Inferior parietal cortex (tissue), 1 donor: ENCODE measurements around the gene SMIM7.
"Not testable (repeated sequence)": the region's sequence is repeated elsewhere in the genome, so short reads cannot be mapped to it uniquely, and the experiment has no call there.

ENCODE experiments used
- DNase-seq: peaks from one replicate; pipeline ENCODE4 v3.0.0-alpha.2; 2016; ENCODE audit errors: extremely low spot score

SMIM7 gene

GRCh38 chr19:16659832-16660708 lies at the start of gene SMIM7:
Gene SMIM7, minus strand, starts transcription at chr19:16660144. Its CDS starts 34 bp downstream, at chr19:16660110.
- DNase-seq, result peak; percentile 99

DNA sequence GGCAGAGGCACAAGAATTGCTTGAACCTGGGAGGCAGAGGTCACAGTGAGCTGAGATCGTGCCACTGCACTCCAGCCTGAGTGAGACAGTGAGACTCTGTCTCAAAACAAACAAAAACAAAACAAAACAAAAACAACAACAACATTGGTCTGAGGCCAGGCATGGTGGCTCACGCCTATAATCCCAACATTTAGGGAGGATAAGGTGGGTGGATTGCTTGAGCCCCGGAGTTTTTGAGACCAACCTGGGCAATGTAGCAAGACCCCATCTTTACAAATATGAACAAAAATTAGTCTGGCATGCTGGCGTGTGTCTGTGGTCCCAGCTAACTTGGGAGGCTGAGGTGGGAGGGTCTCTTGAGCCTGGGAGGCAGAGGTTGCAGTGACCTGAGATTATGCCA lies 43.7 kb upstream of the SMIM7 start:
- no peak for DNase-seq

DNA sequence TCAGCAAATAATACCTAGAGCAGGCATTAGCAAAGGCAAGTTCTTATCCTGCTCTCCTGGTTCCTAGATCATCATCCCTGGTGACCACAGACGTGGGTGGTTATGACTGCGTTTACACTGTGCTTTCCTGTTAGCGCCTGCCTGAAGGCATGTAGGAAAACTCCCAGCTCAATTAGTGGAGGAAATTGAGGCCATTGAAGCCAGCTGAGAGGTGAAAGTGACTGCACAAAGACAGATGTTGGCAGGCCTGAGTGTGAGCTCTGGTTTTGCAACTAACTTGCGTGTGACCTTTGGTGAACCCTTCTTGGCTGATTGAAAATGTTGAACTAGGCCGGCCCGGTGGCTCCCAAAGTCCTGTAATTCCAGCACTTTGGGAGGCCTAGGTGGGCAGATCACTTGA lies 42.2 kb upstream of the SMIM7 start:
- DNase-seq, result no peak

DNA sequence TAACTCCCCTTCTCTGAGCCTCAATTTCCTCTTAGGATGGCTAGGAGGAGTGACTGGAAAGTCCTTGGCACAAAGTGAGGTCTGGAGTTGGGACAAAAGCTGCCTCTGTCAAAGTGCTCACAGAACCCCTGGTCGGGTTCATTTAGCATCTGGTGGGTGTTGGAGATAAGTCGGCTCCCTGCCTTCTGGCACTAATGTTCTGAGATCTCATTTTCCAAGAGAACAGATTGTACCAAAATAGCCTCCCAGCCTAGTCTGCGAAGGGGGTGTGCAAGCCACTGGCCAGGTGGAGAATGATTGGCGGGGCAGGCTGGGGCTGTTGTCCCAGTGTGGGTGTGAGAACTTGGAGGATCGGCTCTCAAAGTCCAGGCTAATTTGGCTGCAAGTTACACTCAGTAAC lies 39.0 kb upstream of the SMIM7 start:
- no peak for DNase-seq

GRCh38 chr19:16688084-16688483 lies 28.1 kb upstream of the SMIM7 start:
- DNase-seq, result no peak

- no peak for DNase-seq
These were observed 24.3 kb upstream of the SMIM7 start for GRCh38 chr19:16684216-16684615.

DNA sequence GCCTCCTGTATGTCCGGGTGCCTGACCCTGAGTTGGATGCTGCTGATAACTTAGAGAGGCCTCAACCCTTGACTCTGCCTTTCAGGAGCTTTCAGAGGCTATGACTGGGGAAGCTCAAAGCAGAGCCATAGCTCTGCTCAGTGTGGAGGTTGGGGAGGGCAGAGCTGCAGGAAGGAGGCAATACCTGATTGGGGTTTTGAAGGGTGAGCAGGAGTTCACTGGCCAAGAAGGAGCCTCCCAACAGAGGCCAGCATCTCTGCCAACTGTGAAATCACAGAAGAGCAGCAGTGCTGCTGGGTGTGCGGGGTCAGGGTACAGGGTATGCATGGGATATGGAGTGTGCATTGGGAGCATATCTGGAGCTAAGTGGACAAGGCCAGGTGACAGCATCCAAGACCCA lies 22.6 kb upstream of the SMIM7 start:
- no peak for DNase-seq

DNA sequence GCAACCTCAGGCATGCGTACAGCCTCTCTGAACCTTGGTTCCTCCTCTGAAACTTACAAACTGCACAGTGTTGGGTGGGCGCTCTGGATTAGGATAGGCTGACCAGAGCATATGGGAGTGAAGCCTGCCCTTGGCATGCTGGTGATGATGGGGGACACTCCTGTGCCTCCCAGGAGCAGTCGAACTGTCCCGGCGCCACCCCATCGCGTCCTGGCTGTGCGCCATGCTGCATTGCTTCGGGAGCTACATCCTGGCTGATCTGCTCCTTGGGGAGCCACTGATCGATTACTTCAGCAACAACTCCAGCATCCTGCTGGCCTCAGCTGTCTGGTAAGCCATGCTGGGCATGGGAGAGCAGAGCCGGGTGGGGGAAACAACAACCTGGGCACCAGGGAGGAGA lies 19.9 kb upstream of the SMIM7 start:
- DNase-seq, result no peak

DNA sequence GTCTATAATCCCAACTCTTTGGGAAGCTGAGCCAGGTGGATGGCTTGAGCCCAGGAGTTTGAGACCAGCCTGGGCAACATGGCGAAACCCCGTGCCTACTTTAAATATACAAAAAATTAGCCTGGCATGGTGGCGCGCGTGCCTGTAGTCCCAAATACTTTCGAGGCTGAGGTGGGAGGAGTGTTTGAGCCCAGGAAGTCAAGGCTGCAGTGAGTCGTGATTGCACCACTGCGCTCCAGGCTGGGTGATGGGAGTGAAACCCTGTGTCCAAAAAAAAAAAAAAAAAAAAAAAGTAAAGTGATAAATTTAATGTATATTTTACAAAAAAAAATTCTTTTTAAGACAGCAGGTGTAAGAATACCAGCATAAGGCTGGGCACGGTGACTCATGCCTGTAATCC lies 18.6 kb upstream of the SMIM7 start:
- DNase-seq, result no peak

DNA sequence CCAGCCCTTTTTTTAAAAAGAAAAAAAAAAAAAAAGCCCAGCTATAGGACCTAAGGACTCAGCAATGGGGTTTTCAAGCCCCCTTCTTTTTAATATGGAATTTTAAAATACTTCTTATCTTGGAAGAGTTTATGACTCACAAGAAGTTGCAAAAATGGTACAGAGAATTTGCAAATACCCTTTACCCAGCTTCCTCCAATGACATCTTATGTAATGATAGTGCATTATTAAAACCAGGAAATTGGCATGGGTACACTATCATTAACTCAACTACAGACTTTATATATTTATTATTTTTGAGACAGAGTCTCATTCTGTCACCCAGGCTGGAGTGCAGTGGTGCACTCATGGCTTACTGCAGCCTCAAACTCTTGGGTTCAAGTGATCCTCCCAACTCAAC lies 17.1 kb upstream of the SMIM7 start:
- DNase-seq, result no peak

DNA sequence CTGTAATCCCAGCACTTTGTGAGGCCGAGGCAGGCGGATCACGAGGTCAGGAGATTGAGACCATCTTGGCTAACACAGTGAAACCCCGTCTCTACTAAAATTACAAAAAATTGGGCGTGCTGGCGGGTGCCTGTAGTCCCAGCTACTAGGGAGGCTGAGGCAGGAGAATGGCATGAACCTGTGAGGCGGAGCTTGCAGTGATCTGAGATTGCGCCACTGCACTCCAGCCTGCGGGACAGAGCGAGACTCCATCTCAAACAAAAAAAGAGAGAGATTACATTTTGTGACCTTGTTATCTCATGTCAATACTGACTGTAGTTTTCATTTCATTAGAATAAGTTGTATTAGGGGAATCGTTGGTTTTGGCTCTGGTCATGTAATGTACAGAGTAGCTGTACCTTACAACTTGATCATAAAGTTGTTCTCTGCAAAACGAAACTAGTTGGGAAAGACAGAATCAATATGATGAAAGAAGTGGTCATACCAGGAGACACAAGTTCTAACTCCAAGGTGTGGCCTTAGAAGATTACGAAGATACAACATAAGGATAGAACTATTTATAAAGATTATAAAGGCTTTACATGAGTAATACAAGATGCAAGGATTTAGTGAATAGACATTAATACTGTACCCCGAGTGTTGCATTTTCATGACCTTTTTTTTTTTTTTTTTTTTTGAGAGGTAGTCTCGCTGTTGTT lies 16.3 kb upstream of the SMIM7 start:
- no peak for DNase-seq

DNA sequence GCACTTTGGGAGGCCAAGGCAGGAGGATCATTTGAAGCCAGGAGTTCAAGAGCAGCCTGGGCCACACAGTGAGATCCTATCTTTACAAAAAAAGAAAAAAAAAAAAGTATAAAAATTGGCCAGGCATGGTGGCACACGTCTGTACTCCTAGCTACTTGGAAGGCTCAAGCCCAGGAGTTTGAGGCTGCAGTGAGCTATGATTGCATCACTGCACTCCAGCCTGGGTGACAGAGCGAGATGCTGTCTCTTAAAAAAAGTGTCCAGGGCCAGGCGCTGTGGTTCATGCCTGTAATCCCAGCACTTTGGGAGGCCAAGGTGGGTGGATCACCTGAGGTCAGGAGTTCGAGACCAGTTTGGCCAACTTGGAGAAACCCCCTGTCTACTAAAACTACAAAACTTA lies 13.9 kb upstream of the SMIM7 start:
- not testable (repeated sequence) for DNase-seq

GRCh38 chr19:16673231-16673630 lies 13.3 kb upstream of the SMIM7 start:
- no peak for DNase-seq

DNA sequence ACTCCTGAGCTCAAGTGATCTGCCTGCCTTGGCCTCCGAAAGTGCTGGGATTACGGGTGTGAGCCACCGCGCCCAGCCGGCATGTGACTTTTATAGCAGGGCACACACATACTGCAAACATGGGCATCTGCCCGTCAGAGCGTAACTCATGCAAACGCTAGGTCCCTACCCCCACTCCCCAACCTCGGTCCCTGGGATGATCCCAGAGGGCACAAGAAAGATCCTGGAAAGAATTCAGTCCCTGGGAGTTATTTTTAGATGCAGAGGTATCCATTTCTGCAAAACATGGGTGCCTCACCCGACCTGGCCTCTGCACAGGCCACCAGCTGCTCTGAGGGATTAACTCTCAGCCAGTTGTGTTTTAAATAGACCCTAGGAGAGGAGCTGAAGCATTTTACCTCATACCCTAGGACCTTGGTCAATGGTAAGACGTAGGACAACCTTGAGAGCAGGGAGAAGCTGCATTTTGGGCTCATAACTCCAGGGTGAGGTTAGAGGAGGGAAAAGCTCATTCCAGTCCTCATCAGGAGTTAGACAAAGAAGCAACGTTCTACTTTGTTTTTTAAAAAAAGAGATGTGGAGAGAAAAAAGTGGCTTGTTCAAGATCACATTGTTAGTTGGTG lies 11.8 kb upstream of the SMIM7 start:
- DNase-seq, result no peak

DNA sequence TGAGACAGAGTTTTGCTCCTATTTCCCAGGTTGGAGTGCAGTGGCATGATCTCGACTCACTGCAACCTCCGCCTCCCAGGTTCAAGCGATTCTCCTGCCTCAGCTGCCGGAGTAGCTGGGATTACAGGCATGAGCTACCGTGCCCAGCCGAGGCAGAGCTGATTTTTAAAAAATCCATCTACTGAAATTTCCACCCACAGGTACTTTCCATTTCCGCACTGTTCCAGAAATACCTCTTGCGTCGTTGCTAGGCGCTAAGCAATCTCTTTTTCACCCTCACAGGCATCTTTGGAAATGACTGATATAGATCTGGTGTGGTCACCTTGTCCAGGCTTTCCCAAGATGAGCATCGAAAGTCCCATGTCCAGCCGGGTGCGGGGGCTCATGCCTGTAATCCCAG lies 10.3 kb upstream of the SMIM7 start:
- DNase-seq, result peak; percentile 29

DNA sequence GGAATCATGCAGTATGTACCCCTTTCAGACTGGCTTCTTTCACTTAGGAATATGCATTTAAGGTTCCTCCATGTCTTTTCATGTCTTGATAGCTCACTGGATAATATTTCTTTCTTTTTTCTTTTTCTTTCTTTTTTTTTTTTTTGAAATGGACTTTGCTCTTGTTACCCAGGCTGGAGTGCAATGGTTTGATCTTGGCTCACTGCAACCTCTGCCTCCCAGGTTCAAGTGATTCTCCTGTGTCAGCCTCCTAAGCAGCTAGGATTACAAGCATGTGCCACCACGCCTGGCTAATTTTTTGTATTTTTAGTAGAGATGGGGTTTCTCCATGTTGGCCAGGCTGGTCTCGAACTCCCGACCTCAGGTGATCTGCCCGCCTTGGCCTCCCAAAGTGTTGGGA lies 8.8 kb upstream of the SMIM7 start:
- not testable (repeated sequence) for DNase-seq

GRCh38 chr19:16668176-16668575 lies 8.2 kb upstream of the SMIM7 start:
- DNase-seq, result no peak

GRCh38 chr19:16661480-16662034 lies 1.6 kb upstream of the SMIM7 start:
- DNase-seq, result no peak

- no peak for DNase-seq
These were observed 977 bp upstream of the SMIM7 start, which contains the start of gene TMEM38A for GRCh38 chr19:16660763-16661479. Gene TMEM38A, plus strand, starts transcription at chr19:16661139. Its CDS starts 79 bp downstream, at chr19:16661218.

DNA sequence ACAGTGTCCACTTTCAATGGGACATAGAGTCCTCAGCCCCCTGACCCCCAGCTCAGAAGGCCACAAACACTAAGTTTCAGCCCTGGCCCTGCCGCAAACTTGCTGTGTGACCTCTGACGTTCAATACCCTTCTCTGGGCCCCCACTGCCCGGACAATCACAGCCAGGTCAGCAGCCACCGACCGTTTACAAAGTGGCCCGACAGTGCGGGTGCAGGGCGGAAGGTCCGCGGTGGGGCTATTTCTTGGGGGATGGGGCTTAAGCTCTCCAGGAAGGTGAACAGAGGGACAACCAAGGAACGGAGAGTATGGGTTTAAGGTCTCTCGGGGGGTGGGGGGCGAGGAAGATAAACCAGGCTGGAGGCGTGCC lies 496 bp downstream of the SMIM7 start:
- no peak for DNase-seq

DNA sequence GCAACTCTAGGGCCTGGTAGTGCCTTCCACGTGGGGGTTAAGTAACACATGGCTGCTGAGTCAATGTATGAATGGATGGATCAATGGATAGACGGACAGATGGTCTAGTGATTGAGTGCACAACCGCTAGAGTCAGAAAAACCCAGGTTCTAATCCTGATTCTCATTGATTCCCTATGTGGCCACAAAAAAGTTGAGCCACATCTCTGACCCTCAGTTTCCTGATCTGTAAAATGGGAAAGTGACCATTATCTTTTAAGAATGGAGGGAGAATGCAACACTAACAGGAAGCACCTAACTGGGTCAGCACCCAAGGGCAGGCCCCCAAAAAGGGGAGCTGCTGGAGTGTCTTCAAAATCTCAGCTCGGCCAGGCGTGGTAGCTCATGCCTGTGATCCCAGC lies 2.6 kb downstream of the SMIM7 start:
- no peak for DNase-seq

GRCh38 chr19:16655727-16656126 lies 4.2 kb downstream of the SMIM7 start:
- DNase-seq, result no peak
